Type B pancreatic cell (in vitro differentiated cells): ENCODE data around the gene SIAH1. TPM values are rescaled to one million over a fixed set of nuclear protein-coding genes. Genes with fewer than 3 reads are reported as not detected.

Experiments
- DNase-seq: peaks from one replicate; pipeline ENCODE4 v3.0.0; 2021; ENCODE audit warnings: mixed read lengths; ENCODE audit not compliant: unreplicated experiment; ENCODE audit errors: extremely low spot score
- H3K27ac Mint-ChIP-seq: 2 replicates; pipeline ENCODE4 v1.8.0; 2021; ENCODE audit warnings: mild to moderate bottlenecking, mixed read lengths
- H3K27me3 Mint-ChIP-seq: 2 replicates; pipeline ENCODE4 v1.8.0; 2021; ENCODE audit warnings: mixed read lengths
- H3K36me3 Mint-ChIP-seq: 2 replicates; pipeline ENCODE4 v1.8.0; 2021; ENCODE audit warnings: mixed read lengths
- H3K4me1 Mint-ChIP-seq: one replicate; pipeline ENCODE4 v1.8.0; 2021; ENCODE audit warnings: mixed read lengths; ENCODE audit not compliant: unreplicated experiment
- H3K4me3 Mint-ChIP-seq: 2 replicates; pipeline ENCODE4 v1.8.0; 2021; ENCODE audit warnings: mild to moderate bottlenecking, mixed read lengths
- H3K9me3 Mint-ChIP-seq: 2 replicates; pipeline ENCODE4 v1.8.0; 2021; ENCODE audit warnings: mixed read lengths
- total RNA-seq: library from RNA; stranded (reverse); gene quantifications from 2 replicates; pipeline ENCODE4 v1.2.1, GENCODE V29; 2021; ENCODE audit warnings: low replicate concordance
- TF ChIP-seq, protein P1 (sequence below): fragments of 200-600 bp; sonication (generic); conservative IDR thresholded peaks from 2 replicates; pipeline ENCODE4 v1.5.0; 2021; ENCODE audit warnings: antibody characterized with exemption, mild to moderate bottlenecking

SIAH1 gene
- total RNA-seq, 1 donor from 2014 or later = 26.8 TPM

DNA sequence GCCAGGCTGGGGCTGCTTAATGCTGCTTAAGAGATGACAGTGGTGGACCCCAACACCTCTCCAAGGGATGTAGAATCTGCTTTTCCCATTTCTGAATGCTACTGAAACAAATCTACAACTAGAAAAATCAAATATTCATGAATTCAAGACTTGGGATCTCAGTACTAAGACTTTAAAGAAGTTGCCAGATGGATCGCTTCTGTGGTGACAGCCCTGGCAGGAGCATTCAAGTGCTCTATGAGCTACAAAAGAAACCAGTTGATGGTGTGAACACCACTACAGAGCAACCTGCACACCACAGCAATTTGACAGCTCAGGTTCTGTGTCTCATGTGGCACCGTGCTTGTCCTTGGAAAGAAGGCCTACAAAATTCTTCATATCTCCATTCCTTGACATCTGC lies 42.6 kb downstream of the SIAH1 start:
- Mint-ChIP-seq H3K4me1 (no peaks in the 10 kb centered on the region), H3K9me3 (no peaks in the 10 kb centered on the region), H3K27ac (no peak overlapping the region), H3K4me3 (no peak overlapping the region), H3K36me3 (peaks cover 37% of the 10 kb centered on the region), H3K27me3 (no peaks in the 10 kb centered on the region)
- DNase-seq = no peak
- TF ChIP-seq, protein P1, sequence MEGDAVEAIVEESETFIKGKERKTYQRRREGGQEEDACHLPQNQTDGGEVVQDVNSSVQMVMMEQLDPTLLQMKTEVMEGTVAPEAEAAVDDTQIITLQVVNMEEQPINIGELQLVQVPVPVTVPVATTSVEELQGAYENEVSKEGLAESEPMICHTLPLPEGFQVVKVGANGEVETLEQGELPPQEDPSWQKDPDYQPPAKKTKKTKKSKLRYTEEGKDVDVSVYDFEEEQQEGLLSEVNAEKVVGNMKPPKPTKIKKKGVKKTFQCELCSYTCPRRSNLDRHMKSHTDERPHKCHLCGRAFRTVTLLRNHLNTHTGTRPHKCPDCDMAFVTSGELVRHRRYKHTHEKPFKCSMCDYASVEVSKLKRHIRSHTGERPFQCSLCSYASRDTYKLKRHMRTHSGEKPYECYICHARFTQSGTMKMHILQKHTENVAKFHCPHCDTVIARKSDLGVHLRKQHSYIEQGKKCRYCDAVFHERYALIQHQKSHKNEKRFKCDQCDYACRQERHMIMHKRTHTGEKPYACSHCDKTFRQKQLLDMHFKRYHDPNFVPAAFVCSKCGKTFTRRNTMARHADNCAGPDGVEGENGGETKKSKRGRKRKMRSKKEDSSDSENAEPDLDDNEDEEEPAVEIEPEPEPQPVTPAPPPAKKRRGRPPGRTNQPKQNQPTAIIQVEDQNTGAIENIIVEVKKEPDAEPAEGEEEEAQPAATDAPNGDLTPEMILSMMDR = no peak

DNA sequence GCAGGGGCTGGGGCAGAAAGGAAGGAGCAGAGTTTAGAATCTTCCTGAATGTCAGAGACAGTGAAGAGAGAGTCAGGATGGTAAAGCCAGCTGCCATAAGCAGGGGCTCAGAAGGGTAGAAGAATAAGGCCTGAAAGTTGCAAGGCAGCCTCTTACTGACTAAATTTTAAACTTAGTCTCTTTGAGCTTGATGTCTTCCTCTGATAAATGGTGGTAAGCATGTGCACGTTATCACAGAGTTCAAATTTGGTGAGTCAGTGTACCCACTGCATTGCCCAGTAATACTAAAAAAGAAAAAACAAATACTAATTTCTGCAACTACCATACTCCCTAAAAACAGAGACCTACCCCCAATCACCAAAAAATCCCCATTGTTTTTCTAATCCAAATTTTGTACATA lies 45.2 kb downstream of the SIAH1 start:
- Mint-ChIP-seq H3K36me3 (peaks cover 52% of the 10 kb centered on the region), H3K9me3 (peaks cover 5% of the 10 kb centered on the region), H3K4me3 (no peak overlapping the region), H3K27me3 (no peaks in the 10 kb centered on the region), H3K27ac (no peak overlapping the region), H3K4me1 (peaks cover 6% of the 10 kb centered on the region)
- no peak for DNase-seq
- TF ChIP-seq, protein P1 = no peak

DNA sequence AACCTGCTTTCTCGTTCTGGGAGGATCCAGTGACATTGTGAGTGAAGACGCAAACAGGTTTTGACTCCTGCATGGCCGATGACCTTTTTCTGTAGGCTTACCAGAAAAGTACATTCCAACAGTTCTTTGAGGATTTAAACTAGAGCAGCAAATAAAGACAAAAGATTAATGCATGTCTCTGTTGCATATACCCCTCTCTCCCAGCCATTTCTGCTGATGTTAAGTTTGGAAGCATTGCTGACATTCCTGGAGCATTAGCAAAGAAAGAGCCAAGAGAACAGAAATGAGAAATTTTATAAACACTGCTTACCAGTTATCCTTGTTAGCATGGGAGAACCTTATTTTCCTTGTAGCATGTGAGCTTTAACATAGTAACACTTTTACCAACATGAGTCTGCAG lies 49.3 kb downstream of the SIAH1 start:
- Mint-ChIP-seq H3K27me3 (no peaks in the 10 kb centered on the region), H3K9me3 (peaks cover 5% of the 10 kb centered on the region), H3K4me3 (no peak overlapping the region), H3K4me1 (peaks cover 6% of the 10 kb centered on the region), H3K36me3 (peaks cover 56% of the 10 kb centered on the region), H3K27ac (peak overlapping the region; percentile 83)
- TF ChIP-seq, protein P1 = no peak
- no peak for DNase-seq

DNA sequence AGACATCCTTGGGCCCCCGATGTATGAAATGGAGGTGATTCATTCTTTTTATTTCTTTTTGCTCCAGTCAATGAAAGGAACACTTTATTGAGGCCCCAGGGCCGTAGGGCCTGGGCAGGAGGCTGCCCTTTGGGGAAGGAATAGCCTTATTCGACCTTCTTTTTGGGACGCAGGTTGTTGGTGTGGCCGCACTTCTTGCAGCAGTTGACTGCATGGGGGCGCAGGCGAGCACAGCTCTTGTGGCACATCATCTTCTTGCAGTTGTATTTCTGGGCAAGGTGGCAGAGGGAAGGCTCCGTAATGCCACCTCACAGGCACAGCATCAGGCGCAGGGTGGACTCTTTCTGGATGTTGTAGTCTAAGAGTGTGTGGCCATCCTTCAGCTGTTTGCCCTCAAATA lies 50.9 kb downstream of the SIAH1 start:
- Mint-ChIP-seq H3K4me1 (peaks cover 6% of the 10 kb centered on the region), H3K4me3 (no peak overlapping the region), H3K9me3 (peaks cover 5% of the 10 kb centered on the region), H3K27me3 (no peaks in the 10 kb centered on the region), H3K36me3 (peaks cover 50% of the 10 kb centered on the region), H3K27ac (no peak overlapping the region)
- no peak for DNase-seq
- TF ChIP-seq, protein P1 = no peak

DNA sequence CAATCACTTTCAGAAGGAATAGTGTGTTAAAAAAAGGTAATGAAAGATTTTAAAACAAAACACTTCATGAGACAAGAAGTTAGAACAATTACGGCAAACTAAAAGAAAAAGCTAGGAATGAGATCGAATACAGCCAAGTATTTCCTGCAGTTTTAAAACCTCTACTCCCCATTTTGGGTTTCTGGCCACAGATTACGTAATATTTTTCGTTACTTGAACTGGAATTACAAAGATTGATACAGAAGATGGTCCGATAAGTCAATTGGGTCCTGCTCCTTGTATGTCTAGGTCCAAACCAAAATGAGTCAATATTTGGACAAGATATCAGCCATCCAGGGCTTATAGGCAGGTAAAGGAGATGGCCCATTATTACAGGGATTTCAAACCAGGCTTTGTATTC lies 52.2 kb downstream of the SIAH1 start:
- Mint-ChIP-seq H3K27me3 (no peaks in the 10 kb centered on the region), H3K4me3 (no peak overlapping the region), H3K27ac (no peak overlapping the region), H3K4me1 (peaks cover 6% of the 10 kb centered on the region), H3K36me3 (peaks cover 42% of the 10 kb centered on the region), H3K9me3 (peaks cover 5% of the 10 kb centered on the region)
- DNase-seq = no peak
- TF ChIP-seq, protein P1 = no peak

DNA sequence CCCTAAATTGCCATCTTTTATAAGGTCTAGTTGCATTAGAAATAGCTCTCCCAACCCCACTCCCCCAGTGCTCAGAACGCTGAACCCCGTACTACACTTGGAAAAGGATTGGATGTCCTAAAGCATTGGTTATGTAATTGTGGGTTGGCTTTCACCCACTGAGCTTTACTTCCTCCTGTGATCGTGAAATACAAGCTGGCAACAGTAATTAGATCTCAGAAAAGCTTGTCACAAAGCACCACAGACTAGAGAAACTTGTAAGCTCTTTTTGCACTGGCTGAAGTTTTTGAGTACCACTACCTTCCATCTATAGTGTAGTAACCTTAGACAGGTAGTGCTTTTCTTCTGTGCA lies 54.4 kb downstream of the SIAH1 start:
- no peak overlapping the region for H3K4me3 Mint-ChIP-seq
- no peaks in the 10 kb centered on the region for H3K4me1 Mint-ChIP-seq
- H3K27ac Mint-ChIP-seq = no peak overlapping the region
- peaks cover 31% of the 10 kb centered on the region for H3K36me3 Mint-ChIP-seq
- H3K9me3 Mint-ChIP-seq = no peaks in the 10 kb centered on the region
- H3K27me3 Mint-ChIP-seq = no peaks in the 10 kb centered on the region
- TF ChIP-seq, protein P1 = no peak
- no peak for DNase-seq
